ENCODE data around the gene DUSP16.
"Not testable (repeated sequence)": the region's sequence is repeated elsewhere in the genome, so short reads cannot be mapped to it uniquely, and the experiment has no call there.

DUSP16 gene

GRCh38 chr12:12492547-12492946 lies 70.1 kb downstream of the DUSP16 start:
- DNase-seq (ENCODE audit: low spot score): no peak

- DNase-seq (ENCODE audit: low spot score): no peak
Observed at GRCh38 chr12:12491606-12492005, 71.1 kb downstream of the DUSP16 start.

- DNase-seq (ENCODE audit: low spot score): no peak
Observed at GRCh38 chr12:12488823-12489550, 73.7 kb downstream of the DUSP16 start.

GRCh38 chr12:12488296-12488695 lies 74.4 kb downstream of the DUSP16 start:
- no peak for DNase-seq (ENCODE audit: low spot score)

GRCh38 chr12:12487490-12487889 lies 75.2 kb downstream of the DUSP16 start:
- DNase-seq (ENCODE audit: low spot score): no peak

GRCh38 chr12:12486661-12487240 lies 75.9 kb downstream of the DUSP16 start:
- DNase-seq (ENCODE audit: low spot score): no peak

GRCh38 chr12:12483438-12483837 lies 79.2 kb downstream of the DUSP16 start:
- DNase-seq (ENCODE audit: low spot score): no peak

GRCh38 chr12:12482959-12483358 lies 79.7 kb downstream of the DUSP16 start:
- no peak for DNase-seq (ENCODE audit: low spot score)

GRCh38 chr12:12482150-12482761 lies 80.4 kb downstream of the DUSP16 start:
- no peak for DNase-seq (ENCODE audit: low spot score)

- DNase-seq (ENCODE audit: low spot score): no peak
Observed at GRCh38 chr12:12481631-12482030, 81.0 kb downstream of the DUSP16 start.

- DNase-seq (ENCODE audit: low spot score): no peak
Observed at GRCh38 chr12:12480074-12480473, 82.6 kb downstream of the DUSP16 start.

- no peak for DNase-seq (ENCODE audit: low spot score)
Observed at GRCh38 chr12:12477532-12477890, 85.2 kb downstream of the DUSP16 start.

- DNase-seq (ENCODE audit: low spot score): no peak
Observed at GRCh38 chr12:12476857-12477531, 85.7 kb downstream of the DUSP16 start.

- DNase-seq (ENCODE audit: low spot score): no peak
Observed at GRCh38 chr12:12474931-12475795, 87.5 kb downstream of the DUSP16 start.

- DNase-seq (ENCODE audit: low spot score): no peak
Observed at GRCh38 chr12:12474471-12474928, 88.2 kb downstream of the DUSP16 start.

- no peak for DNase-seq (ENCODE audit: low spot score)
Observed at GRCh38 chr12:12473223-12473622, 89.4 kb downstream of the DUSP16 start.

GRCh38 chr12:12471982-12472961 lies 90.4 kb downstream of the DUSP16 start:
- not testable (repeated sequence) for DNase-seq (ENCODE audit: low spot score)

GRCh38 chr12:12470751-12471306 lies 91.8 kb downstream of the DUSP16 start:
- no peak for DNase-seq (ENCODE audit: low spot score)

- no peak for DNase-seq (ENCODE audit: low spot score)
Observed at GRCh38 chr12:12469386-12469785, 93.3 kb downstream of the DUSP16 start.

- no peak for DNase-seq (ENCODE audit: low spot score)
Observed at GRCh38 chr12:12468575-12468974, 94.1 kb downstream of the DUSP16 start.
